ENCODE results near the gene ARHGAP24. TPM values are rescaled to one million over a fixed set of nuclear protein-coding genes. Genes with fewer than 3 reads are reported as not detected.
A peak's percentile ranks its signal among the peaks of the same experiment; 100 is the strongest.

The ARHGAP24 gene
- polyA plus RNA-seq, 2 of the 4 experiments (the other 2 are of a cell fraction), result 1.7 to 12.1 TPM

- TF ChIP-seq ELK1 (IDR thresholded peaks at IDR 0.05; ENCODE audit: low read depth, low read length) (no peak), USF2 (IDR thresholded peaks at IDR 0.05) (no peak), ZNF302 (CRISPR knock-in tag; IDR thresholded peaks at IDR 0.05) (no peak), ZFP36 (IDR thresholded peaks at IDR 0.05; ENCODE audit: borderline replicate concordance, partially characterized antibody) (no peak), CEBPB (IDR thresholded peaks at IDR 0.05) (no peak), KDM5A (IDR thresholded peaks at IDR 0.05) (no peak)
- TF ChIP-seq, protein P1, sequence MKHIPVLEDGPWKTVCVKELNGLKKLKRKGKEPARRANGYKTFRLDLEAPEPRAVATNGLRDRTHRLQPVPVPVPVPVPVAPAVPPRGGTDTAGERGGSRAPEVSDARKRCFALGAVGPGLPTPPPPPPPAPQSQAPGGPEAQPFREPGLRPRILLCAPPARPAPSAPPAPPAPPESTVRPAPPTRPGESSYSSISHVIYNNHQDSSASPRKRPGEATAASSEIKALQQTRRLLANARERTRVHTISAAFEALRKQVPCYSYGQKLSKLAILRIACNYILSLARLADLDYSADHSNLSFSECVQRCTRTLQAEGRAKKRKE (CRISPR knock-in tag; IDR thresholded peaks at IDR 0.05; ENCODE audit: low read depth), result no peak
Measured at GRCh38 chr4:85824166-85824945, 349.4 kb downstream of the ARHGAP24 start (continued).

DNA sequence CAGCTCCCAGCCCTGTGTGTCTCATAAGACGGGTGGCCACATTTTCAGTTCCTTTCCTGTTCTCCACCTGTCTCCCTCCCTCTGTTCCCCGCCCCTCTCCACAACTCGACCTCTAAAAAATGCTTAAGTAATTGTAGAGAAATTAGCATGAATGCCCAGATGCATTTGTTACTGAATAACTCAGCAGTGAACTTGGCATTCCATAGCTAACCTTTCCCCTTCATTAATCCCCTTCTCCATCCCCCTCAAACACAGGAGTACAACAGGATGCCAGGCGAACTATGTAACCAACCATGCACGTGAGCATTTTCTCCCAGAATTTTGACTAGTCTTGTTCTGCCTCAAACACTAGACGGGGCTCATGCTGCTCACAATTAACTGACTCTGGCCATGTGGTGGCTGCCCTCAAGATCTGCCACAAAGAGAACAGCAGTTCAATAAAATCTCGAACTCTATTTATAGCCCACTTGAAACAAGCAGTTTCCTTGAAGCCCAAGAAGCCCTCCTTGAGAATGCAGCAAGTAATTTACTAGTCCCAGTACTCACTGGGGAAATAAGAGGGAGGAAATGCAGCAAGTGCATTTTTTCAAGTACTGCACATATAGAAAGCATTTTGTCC, 351.2 kb downstream of the ARHGAP24 start:
- ChIA-PET POLR2A (no interaction called here), CTCF (interaction anchor here (1.3 to 2.9 kb wide), 3 partner anchors 12 to 143 kb away, joined by 3 to 9 read pairs (median 4); no protein-coding TSS in a partner anchor)
- TF ChIP-seq RAD21 (conservative IDR thresholded peaks at IDR 0.05 in 1 of 2, IDR thresholded peaks at IDR 0.05 in 1 of 2), result peak; percentile 57 to 60
- no peak for TF ChIP-seq TP53 (CRISPR knock-in tag; IDR thresholded peaks at IDR 0.05)
- no peak for TF ChIP-seq TFCP2L1 (CRISPR knock-in tag; IDR thresholded peaks at IDR 0.05)
- TF ChIP-seq, protein P2, sequence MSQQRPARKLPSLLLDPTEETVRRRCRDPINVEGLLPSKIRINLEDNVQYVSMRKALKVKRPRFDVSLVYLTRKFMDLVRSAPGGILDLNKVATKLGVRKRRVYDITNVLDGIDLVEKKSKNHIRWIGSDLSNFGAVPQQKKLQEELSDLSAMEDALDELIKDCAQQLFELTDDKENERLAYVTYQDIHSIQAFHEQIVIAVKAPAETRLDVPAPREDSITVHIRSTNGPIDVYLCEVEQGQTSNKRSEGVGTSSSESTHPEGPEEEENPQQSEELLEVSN (IDR thresholded peaks at IDR 0.05; ENCODE audit: borderline replicate concordance, low read depth), result 0 out of 2 replicates have a peak, but pooled peaks have one; percentile 35
- peak; percentile 37; the same call in 1 of the 3 replicates for TF ChIP-seq SMC3 (IDR thresholded peaks at IDR 0.05)
- 0 out of 2 replicates have a peak, but pooled peaks have one; percentile 44 for TF ChIP-seq BHLHE40 (IDR thresholded peaks at IDR 0.05; ENCODE audit: low read depth, low read length)
- TF ChIP-seq NR3C1 (IDR thresholded peaks at IDR 0.05), result no peak
- TF ChIP-seq, protein P3, sequence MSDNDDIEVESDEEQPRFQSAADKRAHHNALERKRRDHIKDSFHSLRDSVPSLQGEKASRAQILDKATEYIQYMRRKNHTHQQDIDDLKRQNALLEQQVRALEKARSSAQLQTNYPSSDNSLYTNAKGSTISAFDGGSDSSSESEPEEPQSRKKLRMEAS (IDR thresholded peaks at IDR 0.05), result peak; percentile 69
- no peak for TF ChIP-seq ZFP36 (IDR thresholded peaks at IDR 0.05; ENCODE audit: borderline replicate concordance, partially characterized antibody)
- peak; percentile 4 to 61 for DNase-seq (ENCODE audit: low read depth in 1 of 2, low spot score in 1 of 2)
- ATAC-seq, result peak; percentile 75 to 81
- H3K4me1 ChIP-seq, result peaks cover 58% of the 10 kb centered on the region
- no peak for FAIRE-seq
- H3K9me3 ChIP-seq, result no peaks in the 10 kb centered on the region
- H3K27ac ChIP-seq, result peak overlapping the region; percentile 62 to 71
- H3K4me3 ChIP-seq, result no peak overlapping the region
- 14% methylated on average over 7 of the region's 7 CpGs for WGBS (ENCODE audit: missing lambda C conversion rate)
- H3K4me2 ChIP-seq, result peak overlapping the region; percentile 94

- ATAC-seq (peak; percentile 58 to 68; a peak in 5 of 6 replicates), DNase-seq (ENCODE audit: low read depth in 1 of 2, low spot score in 1 of 2) (no peak), FAIRE-seq (no peak)
- ChIA-PET POLR2A (interaction anchor here (0.7 to 1.3 kb wide), 2 partner anchors 22 to 126 kb away, joined by 3 to 4 read pairs; no protein-coding TSS in a partner anchor), CTCF (interaction anchor here (1.5 to 2.9 kb wide), 3 partner anchors 31 to 141 kb away, joined by 3 to 9 read pairs (median 9); no protein-coding TSS in a partner anchor)
- Histone ChIP-seq H3K9me3 (no peaks in the 10 kb centered on the region), H3K4me1 (peaks cover 50% of the 10 kb centered on the region), H3K27ac (peak overlapping the region; percentile 62 to 84), H3K4me3 (peak overlapping the region; percentile 35; the same call in 2 of the 3 replicates), H3K4me2 (peak overlapping the region; percentile 94)
- TF ChIP-seq PBX3 (IDR thresholded peaks at IDR 0.05) (no peak), POLR2A (IDR thresholded peaks at IDR 0.05; ENCODE audit: low read length) (no peak)
- WGBS (ENCODE audit: missing lambda C conversion rate), result 12% methylated on average over 13 of the region's 13 CpGs
Measured at GRCh38 chr4:85828027-85828890, 353.3 kb downstream of the ARHGAP24 start.

Data from A549 (cell line).